Stimulated activated CD8-positive, alpha-beta memory T cell treated with anti-CD3 and anti-CD28 coated beads, Interleukin-12 subunit alpha, Interleukin-12 subunit beta, amount 100 ng/mL, for 24 hours (primary cell): Measurements from ENCODE around the gene TNPO3.

Experiments
- DNase-seq: peaks from one replicate; pipeline ENCODE4 v3.0.0-alpha.2; 2020; ENCODE audit errors: extremely low read depth

The TNPO3 gene

GRCh38 chr7:128906766-128907559, 147.9 kb downstream of the TNPO3 start:
- no peak for DNase-seq

- DNase-seq, result no peak
These were observed 148.7 kb downstream of the TNPO3 start for GRCh38 chr7:128906001-128906765.

- no peak for DNase-seq
These were observed 150.3 kb downstream of the TNPO3 start for GRCh38 chr7:128904381-128905197.
